ENCODE results near the gene TDP2. TPM values are rescaled to one million over a fixed set of nuclear protein-coding genes. Genes with fewer than 3 reads are reported as not detected.
"Not testable (repeated sequence)": the region's sequence is repeated elsewhere in the genome, so short reads cannot be mapped to it uniquely, and the experiment has no call there.

TDP2 gene
- total RNA-seq, 1 donor from 2014 or later = 16.1 TPM

DNA sequence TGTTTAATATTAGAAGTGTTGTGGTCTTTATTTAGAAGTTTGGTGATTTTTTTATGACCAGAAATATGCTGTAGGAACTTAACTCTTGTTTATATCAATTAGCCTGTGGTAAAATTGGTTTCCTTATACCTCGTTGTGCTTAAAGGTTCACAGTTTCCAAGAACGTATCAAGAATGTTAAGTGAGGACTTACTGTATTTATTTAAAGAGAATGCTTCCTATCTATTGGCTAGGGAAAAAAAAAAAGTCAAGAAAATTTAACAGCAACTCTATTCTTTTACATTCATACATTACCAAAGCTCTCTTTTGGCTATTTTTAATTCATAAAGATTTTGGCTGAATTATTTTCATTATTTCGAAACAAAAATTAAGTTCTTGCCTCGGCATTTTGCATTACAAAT is 22.3 kb downstream of the TDP2 start:
- no peak for ATAC-seq

GRCh38 chr6:24643920-24644319 is 22.8 kb downstream of the TDP2 start:
- no peak for ATAC-seq

- no peak for ATAC-seq
These were observed 24.6 kb downstream of the TDP2 start for GRCh38 chr6:24642061-24642460.

- not testable (repeated sequence) for ATAC-seq
These were observed 26.1 kb downstream of the TDP2 start for GRCh38 chr6:24640631-24641030.

DNA sequence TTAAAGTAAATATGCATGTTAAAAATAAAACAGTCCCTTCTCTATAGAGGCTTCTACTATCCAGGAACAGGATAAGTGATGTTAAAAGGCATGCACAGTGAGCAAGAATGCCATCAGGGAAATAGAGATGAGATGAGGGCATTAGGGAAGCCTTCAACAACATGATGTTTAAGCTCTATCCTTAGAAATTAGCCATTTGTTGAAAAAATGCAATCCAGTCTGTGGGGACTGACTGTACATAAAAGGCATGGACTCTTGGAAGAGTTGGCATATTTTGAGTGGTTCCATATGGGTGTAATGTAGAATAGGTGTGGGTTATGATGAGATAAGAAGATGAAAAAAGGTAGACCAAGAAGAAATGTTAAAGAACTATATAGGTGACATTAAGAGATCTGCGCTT is 26.5 kb downstream of the TDP2 start:
- ATAC-seq = no peak

DNA sequence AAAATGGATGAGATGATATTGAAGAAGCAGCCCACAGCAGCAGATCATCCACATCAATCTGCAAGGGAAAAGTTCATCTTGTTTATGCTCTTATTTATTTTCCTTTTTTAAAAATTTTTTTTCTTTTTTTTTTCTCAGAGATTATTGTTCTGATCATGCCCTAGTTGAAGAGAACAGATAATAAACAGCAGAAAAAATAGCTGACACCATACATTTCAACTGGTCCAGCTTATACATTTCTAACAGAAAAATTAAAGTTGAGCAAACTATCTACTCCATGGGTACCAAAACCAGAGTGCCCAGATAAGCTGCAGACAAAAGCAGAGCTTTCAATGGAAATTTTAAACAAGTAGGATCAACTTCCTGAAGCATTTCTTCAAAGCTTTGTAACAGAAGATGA is 30.0 kb downstream of the TDP2 start:
- no peak for ATAC-seq

- no peak for ATAC-seq
These were observed 34.1 kb downstream of the TDP2 start for GRCh38 chr6:24632573-24632972.

- ATAC-seq = no peak
These were observed 35.0 kb downstream of the TDP2 start for GRCh38 chr6:24631671-24632070.

GRCh38 chr6:24630856-24631505 is 35.7 kb downstream of the TDP2 start:
- no peak for ATAC-seq

GRCh38 chr6:24621626-24622289 is 44.9 kb downstream of the TDP2 start:
- no peak for ATAC-seq

GRCh38 chr6:24620637-24621036 is 46.1 kb downstream of the TDP2 start:
- ATAC-seq = no peak

DNA sequence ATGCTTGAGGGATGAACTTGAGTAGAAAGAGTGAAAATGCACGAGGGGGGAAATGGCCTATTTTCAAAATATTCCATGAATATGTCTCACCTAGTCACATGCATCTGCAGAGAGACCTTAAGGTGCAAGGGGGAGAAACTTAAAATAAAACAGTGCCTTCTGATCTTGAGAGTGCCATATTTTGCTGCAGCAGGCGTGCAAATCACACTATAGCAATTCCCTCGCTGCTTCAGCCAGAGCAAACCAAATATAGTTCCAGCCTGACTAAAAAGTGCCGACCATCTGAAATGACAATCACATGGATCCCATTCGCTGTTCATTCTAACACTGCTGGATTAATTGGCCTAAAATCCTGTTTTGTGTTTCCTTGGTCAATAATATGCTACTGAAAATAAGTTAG is 47.0 kb downstream of the TDP2 start:
- ATAC-seq = no peak

- ATAC-seq = no peak
These were observed 52.1 kb downstream of the TDP2 start for GRCh38 chr6:24614648-24615047.

GRCh38 chr6:24614043-24614420 is 52.7 kb downstream of the TDP2 start:
- ATAC-seq = no peak

- no peak for ATAC-seq
These were observed 53.2 kb downstream of the TDP2 start for GRCh38 chr6:24613361-24614042.

- no peak for ATAC-seq
These were observed 56.0 kb downstream of the TDP2 start for GRCh38 chr6:24610672-24611071.

- no peak for ATAC-seq
These were observed 59.2 kb downstream of the TDP2 start for GRCh38 chr6:24607310-24608105.

DNA sequence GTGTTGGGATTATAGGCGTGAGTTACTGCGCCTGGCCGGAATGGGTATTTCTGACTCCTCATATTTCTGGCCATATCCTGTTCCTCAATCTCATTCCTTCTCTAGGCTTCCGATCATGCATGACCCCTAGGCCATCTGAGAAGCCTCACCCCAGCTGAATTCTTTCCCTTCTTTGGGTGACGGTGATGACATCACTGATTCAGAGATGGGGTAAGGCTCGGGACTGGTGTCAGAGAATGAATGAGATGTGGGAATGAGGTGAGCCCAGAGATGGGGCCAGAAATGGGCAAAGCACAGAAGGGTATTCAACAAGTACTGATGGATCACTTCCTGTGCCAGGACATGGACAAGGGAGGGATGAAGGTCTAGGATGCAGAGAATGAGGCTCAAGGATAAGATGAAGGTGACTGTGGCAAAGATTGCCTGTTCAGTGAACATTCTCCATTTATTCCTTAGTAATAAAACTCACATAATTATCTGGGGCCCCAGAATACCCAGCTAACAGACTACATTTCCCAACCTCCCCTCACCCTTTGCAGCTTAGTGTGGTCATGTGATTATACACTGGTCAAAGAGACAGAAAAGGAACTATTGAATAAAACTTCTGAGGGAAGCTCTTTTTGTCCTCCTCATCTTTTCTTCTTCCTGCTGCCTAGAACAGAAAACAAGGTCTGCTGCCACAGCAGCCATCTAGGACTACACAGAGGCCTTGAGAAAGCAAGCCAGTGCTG is 60.3 kb downstream of the TDP2 start:
- ATAC-seq = no peak

GRCh38 chr6:24603241-24603640 is 63.5 kb downstream of the TDP2 start:
- ATAC-seq = no peak

- ATAC-seq = no peak
These were observed 65.8 kb downstream of the TDP2 start for GRCh38 chr6:24600903-24601302.

Measured in esophagus mucosa (tissue), 1 donor.